ENCODE data around the gene SLC22A23.
A peak's percentile ranks its signal among the peaks of the same experiment; 100 is the strongest.

The SLC22A23 gene, protein sequence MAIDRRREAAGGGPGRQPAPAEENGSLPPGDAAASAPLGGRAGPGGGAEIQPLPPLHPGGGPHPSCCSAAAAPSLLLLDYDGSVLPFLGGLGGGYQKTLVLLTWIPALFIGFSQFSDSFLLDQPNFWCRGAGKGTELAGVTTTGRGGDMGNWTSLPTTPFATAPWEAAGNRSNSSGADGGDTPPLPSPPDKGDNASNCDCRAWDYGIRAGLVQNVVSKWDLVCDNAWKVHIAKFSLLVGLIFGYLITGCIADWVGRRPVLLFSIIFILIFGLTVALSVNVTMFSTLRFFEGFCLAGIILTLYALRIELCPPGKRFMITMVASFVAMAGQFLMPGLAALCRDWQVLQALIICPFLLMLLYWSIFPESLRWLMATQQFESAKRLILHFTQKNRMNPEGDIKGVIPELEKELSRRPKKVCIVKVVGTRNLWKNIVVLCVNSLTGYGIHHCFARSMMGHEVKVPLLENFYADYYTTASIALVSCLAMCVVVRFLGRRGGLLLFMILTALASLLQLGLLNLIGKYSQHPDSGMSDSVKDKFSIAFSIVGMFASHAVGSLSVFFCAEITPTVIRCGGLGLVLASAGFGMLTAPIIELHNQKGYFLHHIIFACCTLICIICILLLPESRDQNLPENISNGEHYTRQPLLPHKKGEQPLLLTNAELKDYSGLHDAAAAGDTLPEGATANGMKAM

DNA sequence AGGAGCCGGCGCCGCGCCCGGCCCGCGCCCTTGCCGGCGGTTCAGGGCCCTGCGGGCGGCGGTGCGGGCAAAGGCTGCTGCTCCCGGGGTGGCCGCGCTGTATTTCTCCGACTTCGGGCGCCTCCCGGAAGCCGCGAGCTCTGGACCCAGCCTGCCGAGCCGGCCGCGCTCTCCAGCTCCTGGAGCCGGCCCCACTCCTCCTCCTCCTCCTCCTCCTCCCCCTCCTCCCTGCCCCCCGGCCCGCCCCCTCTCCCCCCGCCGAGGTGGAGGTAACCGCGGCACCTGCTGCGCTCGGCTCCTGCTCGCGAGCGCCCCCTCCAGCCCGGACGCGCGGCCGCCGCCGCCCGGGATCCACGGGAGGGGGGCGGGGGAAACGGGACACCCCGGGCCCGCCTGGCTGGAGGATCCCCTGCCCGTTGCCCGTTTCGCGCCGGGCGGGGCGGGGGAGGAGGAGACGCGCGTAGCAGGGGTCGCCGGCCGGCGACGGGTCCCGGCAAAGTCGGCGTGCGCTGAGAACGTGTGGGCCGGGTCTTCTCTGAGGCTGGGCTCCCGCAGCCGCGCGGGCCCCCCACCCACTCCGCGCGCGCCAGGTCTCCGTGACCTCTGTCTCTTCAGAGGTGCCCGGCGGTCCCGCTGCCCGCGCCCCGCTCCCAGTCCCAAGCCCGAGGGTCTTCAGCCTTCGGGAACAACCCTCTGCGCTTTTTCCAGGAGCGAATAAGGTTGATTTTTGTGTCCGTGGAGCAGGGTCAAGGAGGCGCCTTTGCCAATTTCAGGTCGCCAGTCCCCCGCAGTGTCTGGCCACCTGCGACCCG, at the start of gene SLC22A23:
Gene SLC22A23 (minus strand): TSS at position 153 of the 812 bp plus-strand sequence. CDS start 491 bp downstream, outside the sequence.
- no peak for FAIRE-seq

DNA sequence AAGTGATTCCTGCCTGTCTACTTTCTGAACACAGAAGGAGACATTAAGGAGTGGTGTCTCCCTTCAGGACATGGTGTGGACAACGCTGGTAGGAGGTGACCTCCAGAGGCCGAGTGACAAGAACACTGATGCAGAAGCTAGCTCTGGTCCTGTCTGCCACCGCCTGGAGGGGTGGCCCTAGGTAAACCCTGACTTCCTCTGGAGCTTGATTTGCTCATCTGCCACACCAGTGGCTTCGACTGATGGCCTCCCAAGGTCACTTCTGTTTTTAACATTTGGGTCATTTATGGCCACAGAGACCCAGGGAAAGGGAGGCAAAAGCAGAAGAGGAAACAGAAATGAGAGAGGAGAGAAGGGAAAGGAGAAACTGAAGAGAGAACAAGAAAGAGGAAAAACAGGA, 49.4 kb upstream of the SLC22A23 start:
- no peak for FAIRE-seq

DNA sequence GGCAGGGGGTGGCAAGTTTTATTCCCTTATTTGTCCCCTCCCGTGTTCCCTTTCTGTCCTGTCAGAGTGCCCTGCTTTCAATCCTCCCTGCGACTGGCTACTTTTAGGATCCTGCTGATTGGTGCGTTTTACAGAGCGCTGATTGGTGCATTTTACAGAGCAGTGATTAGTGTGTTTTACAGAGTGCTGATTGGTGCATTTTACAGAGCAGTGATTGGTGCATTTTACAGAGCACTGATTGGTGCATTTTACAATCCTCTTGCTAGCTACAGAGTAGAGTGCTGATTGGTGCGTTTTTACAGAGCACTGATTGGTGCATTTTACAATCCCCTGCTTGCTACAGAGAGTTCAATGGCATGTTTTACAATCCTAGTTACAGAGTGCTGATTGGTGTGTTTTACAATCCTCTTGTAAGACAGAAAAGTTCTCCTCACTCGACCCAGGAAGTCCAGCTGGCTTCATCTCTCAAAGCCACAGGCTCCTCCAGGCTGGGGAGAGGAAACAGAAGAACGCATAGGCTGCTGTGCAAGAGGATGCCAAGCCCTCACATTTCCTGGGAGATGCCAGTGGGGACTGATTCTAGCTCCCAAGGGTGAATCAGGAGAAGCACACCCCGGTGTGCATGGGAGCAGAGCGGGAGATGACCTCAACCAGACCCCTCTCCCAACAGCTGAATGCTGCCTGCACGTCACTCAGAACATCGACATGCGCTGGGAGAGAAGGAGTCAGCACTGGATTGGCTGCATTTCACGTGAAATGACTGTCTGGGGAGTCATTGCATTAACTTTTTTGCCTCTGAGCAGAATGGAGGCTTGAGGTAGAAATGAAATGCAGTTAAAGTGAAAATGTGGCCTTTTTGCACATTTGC, 48.3 kb upstream of the SLC22A23 start:
- no peak for FAIRE-seq

DNA sequence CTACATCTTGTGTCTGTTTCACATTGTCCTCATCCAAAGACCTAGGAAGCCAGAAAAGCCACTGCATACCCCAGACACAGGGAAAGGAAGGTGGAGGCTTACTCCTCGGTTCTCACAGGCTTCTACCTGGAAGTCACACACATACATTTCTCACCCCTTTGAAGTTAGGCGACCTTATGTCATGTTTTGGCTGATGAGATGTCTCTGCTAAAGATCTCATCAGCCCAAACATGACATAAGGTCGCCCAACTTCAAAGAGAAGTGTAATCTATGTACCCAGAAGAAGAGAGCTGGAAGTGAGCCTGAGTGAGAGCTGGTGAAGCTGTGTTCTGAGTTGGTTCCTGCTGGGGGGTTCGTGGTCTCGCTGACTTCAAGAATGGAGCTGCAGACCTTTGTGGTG, 47.5 kb upstream of the SLC22A23 start:
- FAIRE-seq, result no peak

DNA sequence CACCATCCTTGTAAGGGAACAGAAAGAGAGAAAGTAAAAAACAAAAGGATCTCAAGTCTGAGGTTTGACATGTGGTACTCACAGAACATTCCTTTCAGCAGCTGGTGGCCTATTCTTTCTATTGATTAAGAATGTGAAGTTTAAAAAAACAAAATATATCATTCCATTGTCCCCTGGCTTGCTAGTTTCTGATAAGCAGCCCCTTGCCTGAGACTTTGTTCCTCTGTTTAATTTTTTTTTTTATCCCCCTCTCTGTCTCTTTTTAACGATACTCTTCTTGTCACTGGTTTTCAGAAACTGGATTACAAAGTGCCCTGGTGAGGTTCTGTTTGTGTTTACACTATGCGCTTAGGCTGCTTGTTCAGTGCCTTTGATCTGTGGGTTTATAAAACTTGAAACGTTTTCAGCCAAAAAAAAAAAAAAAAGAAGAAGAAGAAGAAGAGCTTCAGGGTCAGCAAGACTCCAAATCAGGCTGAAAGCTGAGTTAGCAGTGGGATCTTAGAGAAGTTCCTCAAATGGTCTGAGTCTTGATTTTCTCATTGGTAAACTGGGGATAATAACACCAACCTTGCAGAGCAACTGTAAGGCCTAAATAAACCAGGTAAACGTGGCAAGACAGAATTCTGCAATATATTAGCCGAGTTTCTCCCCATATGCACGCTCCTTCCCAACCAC, 45.1 kb upstream of the SLC22A23 start:
- no peak for FAIRE-seq

DNA sequence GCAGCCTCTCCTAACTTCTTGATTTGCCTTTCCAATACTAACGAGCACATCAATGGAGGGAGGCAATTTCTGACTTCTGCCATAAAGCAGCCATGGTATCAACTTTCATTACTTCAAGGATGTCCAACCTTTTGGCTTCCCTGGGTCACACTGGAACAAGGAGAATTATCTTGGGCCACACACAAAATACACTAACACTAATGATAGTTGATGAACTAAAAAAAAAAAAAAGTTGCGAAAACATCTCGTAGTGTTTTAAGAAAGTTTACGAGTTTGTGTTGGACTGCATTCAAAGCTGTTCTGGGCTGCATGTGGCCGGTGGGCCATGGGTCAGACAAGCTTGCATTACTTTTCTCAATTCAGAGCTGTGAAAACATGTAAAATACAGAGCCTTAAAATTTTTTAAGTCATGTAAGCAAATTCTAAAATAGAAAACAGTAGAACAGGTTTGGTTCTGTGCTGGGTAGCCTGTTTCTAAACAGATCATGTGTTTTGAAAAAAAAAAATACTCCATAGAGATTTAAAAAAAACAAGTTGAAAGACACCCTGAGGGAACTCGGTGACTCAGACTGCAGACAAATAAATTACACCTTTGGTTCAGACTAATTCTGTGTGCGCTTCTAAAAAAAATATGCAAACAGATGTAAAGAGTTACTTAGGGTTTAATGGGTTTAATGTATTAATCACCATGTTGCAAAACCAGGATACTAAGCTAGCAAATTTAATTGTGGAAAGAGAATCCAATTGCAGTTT, 43.6 kb upstream of the SLC22A23 start:
- peak; percentile 99 for FAIRE-seq

DNA sequence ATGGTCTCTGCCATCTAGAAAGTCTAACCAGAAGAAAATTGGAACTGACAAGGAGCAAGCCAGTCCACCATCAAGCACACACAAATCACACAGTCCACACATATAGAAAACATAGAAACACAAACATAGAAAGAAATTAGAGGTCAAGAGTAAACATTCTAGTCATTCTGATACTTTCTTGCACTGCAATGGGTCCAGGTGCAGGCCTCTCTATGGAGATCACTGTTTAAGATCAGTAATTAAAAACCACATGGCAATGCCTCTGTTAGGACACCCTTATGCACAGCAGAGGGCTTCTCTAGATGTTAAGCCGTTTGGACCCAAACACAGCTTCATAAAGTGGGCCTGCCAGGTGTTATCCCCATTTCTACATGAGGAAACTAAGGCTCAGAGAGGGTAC, 42.8 kb upstream of the SLC22A23 start:
- no peak for FAIRE-seq

DNA sequence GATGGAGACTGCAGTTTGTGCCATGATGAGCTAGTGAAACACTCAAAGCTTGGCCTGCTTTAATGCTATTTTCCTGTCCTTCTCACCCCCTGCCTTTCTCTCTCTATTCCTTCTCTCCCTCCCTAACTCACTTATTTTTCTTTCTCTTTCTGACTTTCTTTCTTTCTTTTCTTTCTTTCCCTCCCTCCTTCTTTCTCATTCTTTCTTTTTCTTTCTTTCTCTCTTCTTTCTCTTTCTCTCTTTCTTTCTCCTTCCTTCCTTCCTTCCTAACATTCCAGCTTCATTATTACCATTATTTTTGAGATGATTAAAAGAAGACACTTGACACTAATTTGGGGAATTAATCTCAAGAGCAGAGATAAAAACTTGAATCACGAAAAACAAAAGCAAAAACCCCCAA, 39.5 kb upstream of the SLC22A23 start:
- FAIRE-seq, result no peak

DNA sequence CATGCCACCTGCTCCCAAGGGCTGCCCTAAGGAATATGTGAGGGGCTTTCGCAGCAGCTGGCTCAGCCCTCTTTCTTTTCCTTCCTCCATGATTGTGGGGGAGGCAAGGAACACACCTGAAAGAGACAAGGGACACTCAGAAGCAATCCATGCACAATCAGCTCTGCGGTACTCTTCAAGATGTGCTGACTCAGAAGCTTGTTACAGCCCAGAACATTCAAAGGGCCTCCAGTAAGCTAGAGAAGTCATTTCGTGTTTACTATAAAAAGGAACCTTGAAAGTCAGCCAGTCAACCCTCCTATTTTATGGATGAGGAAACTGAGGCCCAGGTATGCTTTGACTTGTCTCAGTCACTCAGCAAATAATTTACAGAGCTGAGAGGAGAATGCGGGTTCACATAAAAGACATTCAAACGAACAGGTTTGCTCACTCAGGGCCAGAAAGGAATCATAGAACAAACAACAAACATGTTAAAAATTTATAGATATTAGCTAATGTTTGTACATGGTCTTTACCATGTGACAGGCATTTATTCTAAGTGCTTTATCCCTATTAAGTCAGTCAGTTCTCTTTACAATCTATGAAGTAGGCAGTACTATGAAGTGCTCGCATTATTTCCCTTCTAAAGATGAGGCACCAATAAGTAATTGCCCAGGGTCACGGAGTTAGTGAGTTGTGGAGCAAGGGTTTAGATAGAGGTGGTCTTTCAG, 37.7 kb upstream of the SLC22A23 start:
- no peak for FAIRE-seq

DNA sequence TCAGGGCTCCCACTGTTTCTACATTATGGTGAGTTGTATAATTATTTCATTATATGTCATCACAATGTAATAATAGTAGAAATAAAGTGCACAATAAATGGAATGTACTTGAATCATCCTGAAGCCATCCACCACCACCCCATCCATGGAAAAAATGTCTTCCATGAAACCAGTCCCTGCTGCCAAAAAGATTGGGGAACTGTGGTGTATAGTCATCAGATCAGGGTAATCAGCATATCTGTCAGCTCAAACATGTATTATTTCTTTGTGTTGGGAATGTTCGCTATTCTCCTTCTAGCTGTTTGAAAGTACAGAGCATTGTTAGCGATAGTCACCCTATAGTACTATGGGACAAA, 33.8 kb upstream of the SLC22A23 start:
- no peak for FAIRE-seq

DNA sequence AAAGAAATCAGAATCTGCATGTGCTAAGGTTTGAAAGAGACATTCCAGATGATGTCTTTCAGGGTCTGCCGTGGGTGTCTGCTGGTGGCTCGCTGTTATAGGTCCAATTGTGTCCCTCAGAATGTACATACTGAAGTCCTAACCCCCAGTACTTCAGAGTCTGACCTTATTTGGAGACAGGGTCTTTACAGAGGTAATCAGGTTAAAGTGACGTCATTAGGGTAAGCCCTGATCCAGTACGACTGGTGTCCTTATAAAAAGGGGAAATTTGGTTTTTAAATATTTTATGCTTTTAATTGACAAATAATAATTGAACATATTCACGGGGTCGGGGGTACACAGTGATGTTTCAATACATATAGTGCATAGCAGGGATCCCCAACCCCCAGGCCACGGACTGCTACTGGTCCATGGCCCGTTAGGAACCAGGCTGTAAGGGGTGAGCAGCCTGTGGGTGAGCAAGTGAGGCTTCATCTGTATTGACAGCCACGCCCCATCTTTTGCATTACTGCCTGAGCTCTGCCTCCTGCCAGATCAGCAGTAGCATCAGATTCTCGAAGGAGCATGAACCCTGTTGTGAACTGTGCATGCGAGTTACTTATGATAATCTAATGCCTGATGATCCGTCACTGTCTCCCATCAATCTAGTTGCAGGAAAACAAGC, 33.2 kb upstream of the SLC22A23 start:
- no peak for FAIRE-seq

DNA sequence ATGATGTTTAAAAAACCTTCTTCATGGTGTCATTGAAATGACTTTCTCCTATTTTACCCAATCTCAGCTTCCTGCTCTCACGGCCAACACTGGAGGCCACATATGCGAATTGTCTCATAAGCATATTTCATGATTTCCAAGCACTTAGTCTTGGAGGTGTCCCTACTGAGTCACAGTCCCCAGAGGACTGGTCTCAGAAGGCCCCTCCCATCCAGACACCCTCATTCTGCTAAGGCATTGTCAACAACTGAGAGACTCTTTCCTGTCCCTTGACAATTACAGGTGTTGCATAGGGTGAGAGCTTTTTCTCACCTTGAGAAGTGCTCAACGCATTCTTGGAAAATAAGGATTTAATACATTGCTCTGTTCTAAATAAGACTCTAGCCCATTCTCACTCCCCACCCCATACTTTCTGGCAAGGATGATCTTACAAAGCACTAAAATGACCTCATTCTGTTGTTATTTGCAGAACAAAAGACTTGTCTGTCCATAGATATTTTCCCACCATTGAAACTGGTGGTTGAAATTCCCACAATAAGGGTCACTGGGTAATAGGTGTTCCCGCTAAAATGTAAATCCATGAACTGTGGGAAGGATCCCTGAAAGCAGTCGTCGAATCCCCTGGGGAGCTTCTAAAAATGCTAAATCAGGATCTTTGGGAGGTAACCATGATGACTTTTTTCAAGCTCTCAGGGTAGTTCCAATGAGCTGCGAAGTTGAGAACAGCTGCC, 32.3 kb upstream of the SLC22A23 start:
- no peak for FAIRE-seq

DNA sequence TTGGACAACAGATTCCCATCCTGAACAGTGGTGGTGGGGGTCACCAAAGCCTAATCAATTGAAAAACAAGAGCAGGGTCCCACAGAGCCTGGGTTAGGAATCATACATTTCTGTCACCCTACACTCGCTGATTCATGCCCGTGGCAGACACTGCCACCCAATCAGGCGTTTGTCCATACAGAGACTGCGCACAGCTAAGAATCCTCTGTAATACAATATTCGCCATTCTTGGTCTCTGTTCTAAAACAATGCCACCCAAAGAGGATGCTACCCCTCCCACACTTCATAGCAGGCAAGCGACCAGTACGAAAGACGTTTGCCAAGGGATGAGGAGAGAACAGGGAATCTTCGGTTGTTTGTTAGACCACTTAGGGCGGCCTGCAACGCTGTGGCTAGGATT, 28.1 kb upstream of the SLC22A23 start:
- FAIRE-seq, result no peak

DNA sequence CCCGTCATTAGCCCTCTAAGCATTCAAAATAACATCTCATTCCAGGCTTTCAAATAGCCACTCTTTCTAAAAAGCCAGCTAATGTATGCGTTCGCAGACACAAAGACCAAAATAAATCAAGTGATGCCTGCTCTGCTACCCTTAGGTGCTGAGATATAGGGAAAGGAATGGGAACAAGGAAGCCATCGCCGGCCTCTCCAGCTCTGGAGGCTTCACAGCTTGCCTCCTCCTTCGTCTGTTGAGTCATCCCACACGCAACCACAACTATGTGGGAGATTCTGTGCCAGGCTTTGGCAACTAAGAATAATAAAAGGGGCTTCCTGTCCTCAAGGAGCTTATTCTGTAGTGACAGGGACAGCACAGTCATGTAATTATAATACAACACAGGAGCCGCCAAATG, 27.3 kb upstream of the SLC22A23 start:
- FAIRE-seq, result no peak

DNA sequence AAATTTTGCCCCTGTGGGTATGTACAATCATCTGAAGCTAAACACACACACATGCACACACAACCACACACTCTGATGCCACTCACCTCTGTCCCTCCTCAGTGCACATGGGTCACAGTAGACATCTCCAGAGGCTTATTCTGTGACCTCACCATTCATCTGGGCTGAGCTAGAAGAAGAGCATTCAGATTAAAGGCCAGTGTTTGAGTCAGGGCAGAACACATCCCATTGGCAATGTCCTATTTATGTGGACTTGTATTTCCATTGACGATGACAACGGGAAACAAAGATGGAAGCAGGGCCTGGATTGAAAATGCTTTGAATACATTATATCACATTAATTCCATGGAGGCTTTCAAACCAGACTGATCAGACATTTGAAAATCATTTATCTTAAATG, 26.8 kb upstream of the SLC22A23 start:
- FAIRE-seq, result no peak

DNA sequence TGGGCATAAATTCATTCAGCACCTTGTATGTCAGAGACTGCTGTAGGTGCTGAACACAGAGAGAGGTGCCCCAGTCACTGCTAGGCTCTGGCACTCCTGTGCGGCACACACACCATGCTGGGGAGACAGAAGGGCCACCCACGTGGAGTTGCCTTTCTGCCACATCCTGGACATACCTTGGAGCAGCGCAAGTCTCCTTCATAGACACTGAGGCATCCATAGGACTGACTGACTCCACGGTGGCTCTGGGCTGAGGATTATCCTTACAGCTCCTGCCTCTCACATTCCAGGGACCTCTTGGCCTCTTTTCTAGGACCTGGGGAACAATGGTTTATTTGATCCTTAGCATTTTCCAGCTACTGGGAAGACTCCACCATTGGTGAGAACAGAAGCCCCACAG, 26.0 kb upstream of the SLC22A23 start:
- no peak for FAIRE-seq

DNA sequence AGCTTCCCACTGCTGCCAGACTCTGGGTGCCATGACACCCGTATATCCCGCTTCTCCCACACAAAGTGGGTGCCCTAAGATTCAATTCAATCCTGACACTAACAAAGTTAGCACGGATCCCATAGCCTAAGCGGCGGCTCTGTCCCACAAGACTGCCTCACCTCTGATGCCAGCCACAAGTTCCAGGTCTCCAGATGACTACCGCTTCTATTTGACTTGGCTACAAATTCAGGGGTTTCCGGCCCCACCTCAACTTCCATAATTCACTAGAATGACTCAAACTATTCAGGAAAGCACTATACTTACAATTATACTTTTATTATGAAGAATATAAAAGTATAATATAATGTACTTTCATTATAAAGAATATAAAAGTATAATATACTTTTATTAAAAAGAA, 24.8 kb upstream of the SLC22A23 start:
- no peak for FAIRE-seq

DNA sequence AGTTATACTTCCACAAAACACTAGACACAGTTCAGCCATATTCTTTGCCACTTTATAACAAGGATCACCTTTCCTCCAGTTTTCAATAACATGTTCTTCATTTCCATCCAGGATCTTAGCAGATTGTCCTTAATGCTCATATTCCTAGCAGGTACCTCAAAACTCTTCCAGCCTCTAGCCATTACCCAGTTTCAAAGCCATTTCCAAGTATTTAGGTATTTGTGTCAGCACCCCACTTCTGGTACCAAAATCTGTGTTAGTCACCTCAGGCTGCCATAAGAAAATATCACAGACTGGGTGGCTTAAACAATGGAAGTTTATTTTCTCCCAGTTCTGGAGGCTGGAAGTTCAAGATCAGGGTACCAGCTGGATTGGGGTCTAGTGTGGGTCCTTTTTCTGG, 23.2 kb upstream of the SLC22A23 start:
- FAIRE-seq, result no peak

DNA sequence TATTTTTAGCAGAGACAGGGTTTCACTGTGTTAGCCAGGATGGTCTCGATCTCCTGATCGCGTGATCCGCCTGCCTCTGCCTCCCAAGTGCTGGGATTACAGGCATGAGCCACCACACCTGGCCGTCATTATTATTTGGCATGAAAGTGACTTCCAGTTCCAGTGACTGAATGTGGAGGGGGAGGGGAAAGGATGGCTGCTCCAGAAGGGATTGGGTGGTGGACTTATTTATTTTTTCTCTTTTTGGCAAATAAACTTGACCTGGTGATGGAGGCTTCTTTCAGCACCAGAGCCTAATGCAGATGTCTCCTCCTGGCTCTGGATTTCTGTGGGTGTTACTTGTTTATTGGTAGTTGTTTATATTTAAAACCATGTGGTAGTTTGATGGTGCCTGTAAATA, 16.9 kb upstream of the SLC22A23 start:
- peak; percentile 15 for FAIRE-seq
